NCI-H128 (cell line): ENCODE results near the gene ADGRG1.
"Not testable (repeated sequence)": the region's sequence is repeated elsewhere in the genome, so short reads cannot be mapped to it uniquely, and the experiment has no call there.

Experiments
- DNase-seq: peaks from one replicate; lab custom pipeline; 2025; ENCODE audit not compliant: unreplicated experiment; lab: John Stamatoyannopoulos, UW

Gene ADGRG1

GRCh38 chr16:57698812-57699405 is 70.5 kb downstream of the ADGRG1 start:
- DNase-seq: no peak

- DNase-seq: no peak
These were observed 71.1 kb downstream of the ADGRG1 start for GRCh38 chr16:57699481-57699880.

- DNase-seq: no peak
These were observed 71.5 kb downstream of the ADGRG1 start for GRCh38 chr16:57699899-57700298.

- no peak for DNase-seq
These were observed 72.5 kb downstream of the ADGRG1 start for GRCh38 chr16:57700781-57701551.

GRCh38 chr16:57701759-57702371 is 73.4 kb downstream of the ADGRG1 start:
- no peak for DNase-seq

- no peak for DNase-seq
These were observed 75.1 kb downstream of the ADGRG1 start for GRCh38 chr16:57703416-57704010.

GRCh38 chr16:57704011-57704904 is 75.8 kb downstream of the ADGRG1 start:
- no peak for DNase-seq

- no peak for DNase-seq
These were observed 76.7 kb downstream of the ADGRG1 start for GRCh38 chr16:57704905-57705852.

- DNase-seq: no peak
These were observed 78.3 kb downstream of the ADGRG1 start for GRCh38 chr16:57706717-57707116.

- no peak for DNase-seq
These were observed 78.9 kb downstream of the ADGRG1 start for GRCh38 chr16:57707331-57707730.

- DNase-seq: no peak
These were observed 79.7 kb downstream of the ADGRG1 start for GRCh38 chr16:57708168-57708567.

GRCh38 chr16:57709663-57710062 is 81.2 kb downstream of the ADGRG1 start:
- no peak for DNase-seq

GRCh38 chr16:57711346-57711745 is 82.9 kb downstream of the ADGRG1 start:
- no peak for DNase-seq

- no peak for DNase-seq
These were observed 83.6 kb downstream of the ADGRG1 start for GRCh38 chr16:57711993-57712392.

- not testable (repeated sequence) for DNase-seq
These were observed 84.1 kb downstream of the ADGRG1 start for GRCh38 chr16:57712569-57712968.

- DNase-seq: no peak
These were observed 85.2 kb downstream of the ADGRG1 start for GRCh38 chr16:57713596-57713995.

- DNase-seq: no peak
These were observed 85.6 kb downstream of the ADGRG1 start for GRCh38 chr16:57714047-57714446.
